ENCODE results near the gene LAMA5.

LAMA5 gene, protein sequence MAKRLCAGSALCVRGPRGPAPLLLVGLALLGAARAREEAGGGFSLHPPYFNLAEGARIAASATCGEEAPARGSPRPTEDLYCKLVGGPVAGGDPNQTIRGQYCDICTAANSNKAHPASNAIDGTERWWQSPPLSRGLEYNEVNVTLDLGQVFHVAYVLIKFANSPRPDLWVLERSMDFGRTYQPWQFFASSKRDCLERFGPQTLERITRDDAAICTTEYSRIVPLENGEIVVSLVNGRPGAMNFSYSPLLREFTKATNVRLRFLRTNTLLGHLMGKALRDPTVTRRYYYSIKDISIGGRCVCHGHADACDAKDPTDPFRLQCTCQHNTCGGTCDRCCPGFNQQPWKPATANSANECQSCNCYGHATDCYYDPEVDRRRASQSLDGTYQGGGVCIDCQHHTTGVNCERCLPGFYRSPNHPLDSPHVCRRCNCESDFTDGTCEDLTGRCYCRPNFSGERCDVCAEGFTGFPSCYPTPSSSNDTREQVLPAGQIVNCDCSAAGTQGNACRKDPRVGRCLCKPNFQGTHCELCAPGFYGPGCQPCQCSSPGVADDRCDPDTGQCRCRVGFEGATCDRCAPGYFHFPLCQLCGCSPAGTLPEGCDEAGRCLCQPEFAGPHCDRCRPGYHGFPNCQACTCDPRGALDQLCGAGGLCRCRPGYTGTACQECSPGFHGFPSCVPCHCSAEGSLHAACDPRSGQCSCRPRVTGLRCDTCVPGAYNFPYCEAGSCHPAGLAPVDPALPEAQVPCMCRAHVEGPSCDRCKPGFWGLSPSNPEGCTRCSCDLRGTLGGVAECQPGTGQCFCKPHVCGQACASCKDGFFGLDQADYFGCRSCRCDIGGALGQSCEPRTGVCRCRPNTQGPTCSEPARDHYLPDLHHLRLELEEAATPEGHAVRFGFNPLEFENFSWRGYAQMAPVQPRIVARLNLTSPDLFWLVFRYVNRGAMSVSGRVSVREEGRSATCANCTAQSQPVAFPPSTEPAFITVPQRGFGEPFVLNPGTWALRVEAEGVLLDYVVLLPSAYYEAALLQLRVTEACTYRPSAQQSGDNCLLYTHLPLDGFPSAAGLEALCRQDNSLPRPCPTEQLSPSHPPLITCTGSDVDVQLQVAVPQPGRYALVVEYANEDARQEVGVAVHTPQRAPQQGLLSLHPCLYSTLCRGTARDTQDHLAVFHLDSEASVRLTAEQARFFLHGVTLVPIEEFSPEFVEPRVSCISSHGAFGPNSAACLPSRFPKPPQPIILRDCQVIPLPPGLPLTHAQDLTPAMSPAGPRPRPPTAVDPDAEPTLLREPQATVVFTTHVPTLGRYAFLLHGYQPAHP (N-terminal part only)

GRCh38 chr20:62367136-62367632 is at the start of gene LAMA5:
Gene LAMA5, minus strand, starts transcription at chr20:62367312. Its CDS starts 67 bp downstream, at chr20:62367245.
- no peak for DNase-seq (ENCODE audit: low read depth)
- TF ChIP-seq, protein P1, sequence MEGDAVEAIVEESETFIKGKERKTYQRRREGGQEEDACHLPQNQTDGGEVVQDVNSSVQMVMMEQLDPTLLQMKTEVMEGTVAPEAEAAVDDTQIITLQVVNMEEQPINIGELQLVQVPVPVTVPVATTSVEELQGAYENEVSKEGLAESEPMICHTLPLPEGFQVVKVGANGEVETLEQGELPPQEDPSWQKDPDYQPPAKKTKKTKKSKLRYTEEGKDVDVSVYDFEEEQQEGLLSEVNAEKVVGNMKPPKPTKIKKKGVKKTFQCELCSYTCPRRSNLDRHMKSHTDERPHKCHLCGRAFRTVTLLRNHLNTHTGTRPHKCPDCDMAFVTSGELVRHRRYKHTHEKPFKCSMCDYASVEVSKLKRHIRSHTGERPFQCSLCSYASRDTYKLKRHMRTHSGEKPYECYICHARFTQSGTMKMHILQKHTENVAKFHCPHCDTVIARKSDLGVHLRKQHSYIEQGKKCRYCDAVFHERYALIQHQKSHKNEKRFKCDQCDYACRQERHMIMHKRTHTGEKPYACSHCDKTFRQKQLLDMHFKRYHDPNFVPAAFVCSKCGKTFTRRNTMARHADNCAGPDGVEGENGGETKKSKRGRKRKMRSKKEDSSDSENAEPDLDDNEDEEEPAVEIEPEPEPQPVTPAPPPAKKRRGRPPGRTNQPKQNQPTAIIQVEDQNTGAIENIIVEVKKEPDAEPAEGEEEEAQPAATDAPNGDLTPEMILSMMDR (conservative IDR thresholded peaks at IDR 0.05; ENCODE audit: low read length): no peak
- peak within 1 kb of the TSS; percentile 46 for H3K4me3 ChIP-seq (ENCODE audit: low read length)

- no peak for DNase-seq (ENCODE audit: low read depth)
- TF ChIP-seq, protein P1 (conservative IDR thresholded peaks at IDR 0.05; ENCODE audit: low read length): no peak
- no peak overlapping the region for H3K4me3 ChIP-seq (ENCODE audit: low read length)
These were observed 48.4 kb upstream of the LAMA5 start for GRCh38 chr20:62415354-62416111.

DNA sequence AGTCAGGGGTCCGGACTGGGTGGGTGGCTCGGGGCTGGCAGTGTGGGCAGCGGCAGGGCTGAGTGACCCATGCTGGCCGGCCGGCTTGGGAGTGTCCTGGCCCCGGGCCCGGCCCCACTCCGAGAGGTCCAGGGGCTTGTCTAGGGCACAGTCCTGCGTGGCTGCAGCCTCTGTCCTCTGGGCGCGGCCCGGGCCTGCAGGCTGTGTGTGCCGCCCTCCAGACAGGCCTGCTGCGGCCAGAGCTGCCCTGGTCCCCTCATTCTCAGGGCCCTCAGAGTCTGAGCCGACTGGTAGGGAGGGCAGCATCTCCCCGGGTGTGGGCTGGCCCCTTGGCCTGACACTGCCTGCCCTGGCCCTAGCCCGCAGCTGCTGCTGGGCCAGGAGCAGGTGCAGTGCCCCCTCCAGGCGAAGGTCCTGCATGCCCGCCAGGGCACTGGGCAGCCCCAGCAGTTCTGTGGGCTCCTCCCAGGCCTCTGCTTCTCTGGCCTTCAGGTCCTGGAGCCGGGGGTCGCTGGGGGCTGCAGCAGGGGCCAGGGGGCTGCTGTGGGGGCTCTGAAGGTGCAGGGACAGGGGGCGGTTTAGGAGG is 46.9 kb upstream of the LAMA5 start:
- no peak overlapping the region for H3K4me3 ChIP-seq (ENCODE audit: low read length)
- TF ChIP-seq, protein P1 (conservative IDR thresholded peaks at IDR 0.05; ENCODE audit: low read length): no peak
- DNase-seq (ENCODE audit: low read depth): no peak

DNA sequence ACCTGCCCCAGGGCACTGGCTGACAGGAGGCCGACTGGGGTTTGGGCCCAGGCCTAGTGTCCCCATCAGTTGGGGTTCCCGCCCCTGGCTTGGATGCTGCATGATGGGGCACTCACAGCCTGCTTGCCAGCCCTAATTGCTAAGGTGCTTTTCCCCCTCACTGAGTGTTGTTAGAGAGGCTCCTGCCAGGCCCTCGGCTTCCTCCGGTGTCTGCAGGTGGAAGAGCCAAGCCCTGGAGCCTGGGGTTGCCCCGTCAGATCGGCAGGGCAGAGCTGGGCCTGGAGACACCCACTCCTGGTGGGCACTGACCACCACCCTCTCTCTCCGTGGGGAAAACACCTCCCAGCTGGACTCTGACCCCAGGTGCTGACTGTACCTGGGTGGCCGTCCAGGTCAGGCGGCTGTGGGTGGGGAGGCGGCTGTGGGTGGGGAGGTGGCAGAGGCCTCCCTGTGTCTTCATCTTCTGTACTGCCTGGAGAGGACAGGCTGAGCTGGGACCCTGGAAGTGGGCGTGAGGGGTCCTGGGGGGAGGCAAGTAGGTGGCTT is 46.0 kb upstream of the LAMA5 start:
- TF ChIP-seq, protein P1 (conservative IDR thresholded peaks at IDR 0.05; ENCODE audit: low read length): no peak
- no peak overlapping the region for H3K4me3 ChIP-seq (ENCODE audit: low read length)
- no peak for DNase-seq (ENCODE audit: low read depth)

- TF ChIP-seq, protein P1 (conservative IDR thresholded peaks at IDR 0.05; ENCODE audit: low read length): no peak
- DNase-seq (ENCODE audit: low read depth): no peak
- H3K4me3 ChIP-seq (ENCODE audit: low read length): no peak overlapping the region
These were observed 45.3 kb upstream of the LAMA5 start for GRCh38 chr20:62412194-62413024.
